GM10248 (cell line): ENCODE results near the gene PLPP1.
"Not testable (repeated sequence)": the region's sequence is repeated elsewhere in the genome, so short reads cannot be mapped to it uniquely, and the experiment has no call there.

Experiments
- CTCF ChIA-PET: fragments of 300-600 bp; sonication (Branson Sonifier 250); formaldehyde crosslinking; extraction: SDS; loops from one replicate; lab custom pipeline; 2021; ENCODE audit warnings: antibody characterized with exemption; lab: Yijun Ruan, JAX
- POLR2A ChIA-PET: fragments of 350-650 bp; sonication (Branson Sonifier 250); formaldehyde crosslinking; extraction: SDS; loops from one replicate; lab custom pipeline; 2020; ENCODE audit warnings: antibody characterized with exemption; lab: Yijun Ruan, JAX
- DNase-seq: peaks from one replicate; pipeline ENCODE4 v3.0.0; 2012; ENCODE audit errors: extremely low spot score
- CTCF ChIP-seq: IDR thresholded peaks from 2 replicates; pipeline ENCODE4 v1.5.1; 2012; ENCODE audit warnings: mild to moderate bottlenecking, low read depth; ENCODE audit errors: extremely low read depth, missing control alignments, control extremely low read depth

The PLPP1 gene

GRCh38 chr5:55538661-55539060, 3.9 kb upstream of the PLPP1 start:
- TF ChIP-seq CTCF = no peak
- DNase-seq = peak; percentile 62
- POLR2A ChIA-PET = no interaction called here
- CTCF ChIA-PET = no interaction called here

GRCh38 chr5:55537315-55537714, 2.6 kb upstream of the PLPP1 start:
- POLR2A ChIA-PET, DNase-seq: not testable (repeated sequence)
- CTCF ChIA-PET = interaction anchor here (1.1 to 2.0 kb wide), 3 partner anchors 10 to 73 kb away, joined by 3 to 6 read pairs (median 4); no protein-coding TSS in a partner anchor

GRCh38 chr5:55535199-55535905, 588 bp upstream of the PLPP1 start:
- TF ChIP-seq CTCF = no peak

GRCh38 chr5:55533521-55534435, 986 bp downstream of the PLPP1 start:
- no peak for TF ChIP-seq CTCF
- DNase-seq = peak; percentile 56
- CTCF ChIA-PET = interaction anchor here (1.0 kb wide), 1 partner anchor 93 kb away, joined by 3 read pairs; no protein-coding TSS in a partner anchor
- POLR2A ChIA-PET = no interaction called here

More at GRCh38 chr5:55535199-55535905, 588 bp upstream of the PLPP1 start:
- POLR2A ChIA-PET = no interaction called here
- CTCF ChIA-PET = interaction anchor here (1.3 kb wide), 1 partner anchor 25 kb away, joined by 4 read pairs; no protein-coding TSS in a partner anchor
- no peak for DNase-seq

- no peak for DNase-seq
- CTCF ChIA-PET = no interaction called here
- no peak for TF ChIP-seq CTCF
- POLR2A ChIA-PET = no interaction called here
These were observed 4.1 kb downstream of the PLPP1 start for GRCh38 chr5:55530669-55531068.

- ChIA-PET POLR2A (no interaction called here), CTCF (interaction anchor here (1.4 to 2.7 kb wide), 2 partner anchors 9 to 14 kb away, joined by 5 to 11 read pairs; no protein-coding TSS in a partner anchor)
- no peak for TF ChIP-seq CTCF
- DNase-seq = no peak
These were observed 9.9 kb downstream of the PLPP1 start for GRCh38 chr5:55524816-55525215.
